AG04449 (cell line): ENCODE data around the gene USP32.

ENCODE experiments used
- CTCF ChIA-PET: fragments of 350-600 bp; formaldehyde crosslinking; extraction: SDS; loops from one replicate; lab custom pipeline; 2021; ENCODE audit warnings: antibody characterized with exemption; lab: Yijun Ruan, JAX
- POLR2A ChIA-PET: fragments of 400-600, 350-600 bp; formaldehyde crosslinking; extraction: SDS; loops from one replicate; lab custom pipeline; 2020; ENCODE audit warnings: antibody characterized with exemption, inconsistent platforms; lab: Yijun Ruan, JAX
- DNase-seq: peaks from one replicate; pipeline ENCODE4 v3.0.0-alpha.2; 2010; ENCODE audit warnings: low read depth, low spot score
- H3K4me3 ChIP-seq: 2 replicates; pipeline ENCODE4 v1.5.1; 2011; ENCODE audit warnings: low read depth, mild to moderate bottlenecking, control low read depth, low read length
- TF ChIP-seq, protein P1 (sequence below): IDR thresholded peaks from one replicate; pipeline ENCODE4 v1.5.1; 2011; ENCODE audit warnings: mild to moderate bottlenecking, moderate library complexity, low read length, control low read depth, inconsistent platforms; ENCODE audit not compliant: insufficient read depth; ENCODE audit errors: missing control alignments

USP32 gene

DNA sequence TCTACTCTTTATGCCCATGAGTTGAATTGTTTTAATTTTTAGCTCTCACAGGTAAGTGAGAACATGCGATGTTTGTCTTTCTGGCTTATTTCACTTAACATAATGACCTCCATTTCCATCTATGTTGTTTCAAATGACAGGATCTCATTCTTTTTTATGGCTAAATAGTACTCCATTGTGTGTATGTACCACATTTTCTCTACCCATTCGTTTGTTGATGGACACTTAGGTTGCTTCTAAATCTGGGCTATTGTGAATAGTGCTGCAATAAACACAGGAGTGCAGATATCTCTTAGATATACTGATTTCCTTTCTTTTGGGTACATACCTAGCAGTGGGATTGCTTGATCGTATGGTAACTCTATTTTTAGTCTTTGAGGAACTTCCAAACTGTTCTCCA lies 261.5 kb downstream of the USP32 start:
- ChIA-PET CTCF (interaction anchor here (1.2 kb wide), 1 partner anchor 11 kb away, joined by 3 read pairs; no protein-coding TSS in a partner anchor), POLR2A (no interaction called here)
- no peak for DNase-seq
- no peak overlapping the region for H3K4me3 ChIP-seq
- TF ChIP-seq, protein P1, sequence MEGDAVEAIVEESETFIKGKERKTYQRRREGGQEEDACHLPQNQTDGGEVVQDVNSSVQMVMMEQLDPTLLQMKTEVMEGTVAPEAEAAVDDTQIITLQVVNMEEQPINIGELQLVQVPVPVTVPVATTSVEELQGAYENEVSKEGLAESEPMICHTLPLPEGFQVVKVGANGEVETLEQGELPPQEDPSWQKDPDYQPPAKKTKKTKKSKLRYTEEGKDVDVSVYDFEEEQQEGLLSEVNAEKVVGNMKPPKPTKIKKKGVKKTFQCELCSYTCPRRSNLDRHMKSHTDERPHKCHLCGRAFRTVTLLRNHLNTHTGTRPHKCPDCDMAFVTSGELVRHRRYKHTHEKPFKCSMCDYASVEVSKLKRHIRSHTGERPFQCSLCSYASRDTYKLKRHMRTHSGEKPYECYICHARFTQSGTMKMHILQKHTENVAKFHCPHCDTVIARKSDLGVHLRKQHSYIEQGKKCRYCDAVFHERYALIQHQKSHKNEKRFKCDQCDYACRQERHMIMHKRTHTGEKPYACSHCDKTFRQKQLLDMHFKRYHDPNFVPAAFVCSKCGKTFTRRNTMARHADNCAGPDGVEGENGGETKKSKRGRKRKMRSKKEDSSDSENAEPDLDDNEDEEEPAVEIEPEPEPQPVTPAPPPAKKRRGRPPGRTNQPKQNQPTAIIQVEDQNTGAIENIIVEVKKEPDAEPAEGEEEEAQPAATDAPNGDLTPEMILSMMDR: no peak

DNA sequence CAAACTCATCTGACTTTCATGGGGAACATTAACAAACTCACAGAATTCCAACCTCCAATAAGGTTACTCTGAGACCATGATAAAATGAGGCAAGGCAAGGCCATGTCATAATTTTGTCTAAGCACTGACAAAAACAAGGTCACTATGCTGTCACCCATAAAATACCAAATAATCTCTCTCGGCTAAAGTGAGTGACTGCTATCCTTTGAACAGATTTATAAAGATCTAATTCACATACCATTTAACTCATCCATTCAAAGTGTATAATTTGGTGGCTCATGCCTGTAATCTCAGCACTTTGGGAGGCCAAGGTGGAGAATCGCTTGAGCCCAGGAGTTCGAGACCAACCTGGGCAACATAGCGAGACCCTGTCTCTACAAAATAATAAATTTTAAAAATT lies 262.8 kb downstream of the USP32 start:
- DNase-seq: no peak
- CTCF ChIA-PET: interaction anchor here (0.9 to 2.2 kb wide), 2 partner anchors 11 to 13 kb away, joined by 3 to 9 read pairs; no protein-coding TSS in a partner anchor
- POLR2A ChIA-PET: no interaction called here
- no peak overlapping the region for H3K4me3 ChIP-seq
- TF ChIP-seq, protein P1: no peak
